Measurements from ENCODE around the gene IVNS1ABP. TPM values are rescaled to one million over a fixed set of nuclear protein-coding genes. Genes with fewer than 3 reads are reported as not detected.

The IVNS1ABP gene
- total and polyA plus RNA-seq, 4 donors = 39.3 to 218 (median 114) TPM

- no peak for DNase-seq
- Histone ChIP-seq H3K4me1 (ENCODE audit: control insufficient read depth in 5 of 5, insufficient read depth in 5 of 5, low read length in 5 of 5) (peaks cover 0 to 3% (median 0%) of the 10 kb centered on the region in 5 donors), H3K9me3 (ENCODE audit: control insufficient read depth in 4 of 4, insufficient read depth in 3 of 4, low read length in 3 of 4) (no peaks in the 10 kb centered on the region), H3K36me3 (ENCODE audit: control insufficient read depth in 4 of 4, insufficient read depth in 4 of 4, low read length in 4 of 4) (peaks cover 14 to 44% (median 24%) of the 10 kb centered on the region in 4 donors), H3K9ac (ENCODE audit: insufficient read depth in 1 of 2, low read length in 2 of 2) (no peak overlapping the region), H3K4me3 (no peak overlapping the region), H3K27me3 (ENCODE audit: control insufficient read depth in 3 of 3, insufficient read depth in 3 of 3, low read length in 2 of 3) (no peaks in the 10 kb centered on the region), H3K27ac (ENCODE audit: low read depth in 1 of 2, low read length in 1 of 2) (no peak overlapping the region)
- ATAC-seq (ENCODE audit: insufficient read depth, low FRiP score) = no peak
- TF ChIP-seq CTCF (IDR thresholded peaks at IDR 0.05; ENCODE audit: control extremely low read depth, extremely low read depth) = no peak
These were observed 22.0 kb downstream of the IVNS1ABP start for GRCh38 chr1:185295091-185295490.

DNA sequence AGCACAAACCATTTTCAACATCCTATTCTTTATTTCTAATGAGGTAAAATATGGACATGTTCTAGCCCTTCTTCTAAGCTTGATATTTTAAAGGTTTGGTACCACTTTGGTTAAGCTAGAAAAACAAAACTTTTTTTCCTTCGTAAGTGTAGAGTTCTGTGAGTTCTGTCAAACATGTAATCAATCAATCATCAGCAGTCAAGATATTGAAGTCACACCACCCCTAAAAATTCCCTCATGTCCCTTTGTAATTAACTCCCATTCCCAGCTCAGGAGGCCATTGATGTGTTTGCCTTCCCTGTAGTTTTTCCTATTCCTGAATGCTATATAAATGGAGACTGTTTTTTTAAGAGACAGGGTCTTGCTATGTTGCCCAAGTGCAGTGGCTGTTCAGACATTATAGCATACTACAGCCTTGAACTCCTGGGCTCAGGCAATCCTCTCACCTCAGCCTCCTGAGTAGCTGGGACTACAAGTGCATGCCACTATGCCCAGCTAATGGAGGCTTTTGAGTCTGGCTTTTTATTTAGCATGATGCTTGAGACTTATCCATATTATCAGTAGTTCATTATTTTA is 23.0 kb downstream of the IVNS1ABP start:
- Histone ChIP-seq H3K27me3 (ENCODE audit: control insufficient read depth in 3 of 3, insufficient read depth in 3 of 3, low read length in 2 of 3) (no peaks in the 10 kb centered on the region), H3K4me3 (no peak overlapping the region), H3K9me3 (ENCODE audit: control insufficient read depth in 4 of 4, insufficient read depth in 3 of 4, low read length in 3 of 4) (no peaks in the 10 kb centered on the region), H3K27ac (ENCODE audit: low read depth in 1 of 2, low read length in 1 of 2) (no peak overlapping the region), H3K4me1 (ENCODE audit: control insufficient read depth in 5 of 5, insufficient read depth in 5 of 5, low read length in 5 of 5) (peaks cover 0 to 3% (median 0%) of the 10 kb centered on the region in 5 donors), H3K36me3 (ENCODE audit: control insufficient read depth in 4 of 4, insufficient read depth in 4 of 4, low read length in 4 of 4) (peaks cover 12 to 37% (median 19%) of the 10 kb centered on the region in 4 donors), H3K9ac (ENCODE audit: insufficient read depth in 1 of 2, low read length in 2 of 2) (no peak overlapping the region)
- WGBS, 2 donors = 97 to 98% methylated on average over 1 of the region's 1 CpG
- ATAC-seq (ENCODE audit: insufficient read depth, low FRiP score) = no peak
- no peak for DNase-seq
- TF ChIP-seq CTCF (IDR thresholded peaks at IDR 0.05; ENCODE audit: control extremely low read depth, extremely low read depth) = no peak

DNA sequence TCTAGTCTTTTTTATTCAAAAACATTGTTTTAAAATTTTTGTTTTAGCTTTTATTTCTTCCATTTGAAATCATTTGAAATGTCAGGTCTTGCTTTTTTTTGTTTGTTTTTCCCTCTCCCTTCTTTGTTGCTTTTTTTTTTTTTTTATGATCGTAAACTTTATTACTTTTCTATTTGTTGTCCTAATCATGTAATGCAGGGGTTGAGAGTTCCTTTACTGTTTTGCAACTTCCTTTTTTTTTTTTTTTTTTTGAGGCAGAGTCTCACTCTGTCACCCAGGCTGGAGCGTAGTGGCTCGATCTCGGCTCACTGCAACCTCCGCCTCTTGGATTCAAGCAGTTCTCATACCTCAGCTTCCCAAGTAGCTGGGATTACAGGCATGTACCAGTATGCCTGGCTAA is 24.8 kb downstream of the IVNS1ABP start:
- Histone ChIP-seq H3K9me3 (ENCODE audit: control insufficient read depth in 4 of 4, insufficient read depth in 3 of 4, low read length in 3 of 4) (no peaks in the 10 kb centered on the region), H3K4me1 (ENCODE audit: control insufficient read depth in 5 of 5, insufficient read depth in 5 of 5, low read length in 5 of 5) (no peaks in the 10 kb centered on the region), H3K27me3 (ENCODE audit: control insufficient read depth in 3 of 3, insufficient read depth in 3 of 3, low read length in 2 of 3) (no peaks in the 10 kb centered on the region), H3K27ac (ENCODE audit: low read depth in 1 of 2, low read length in 1 of 2) (no peak overlapping the region), H3K9ac (ENCODE audit: insufficient read depth in 1 of 2, low read length in 2 of 2) (no peak overlapping the region), H3K36me3 (ENCODE audit: control insufficient read depth in 4 of 4, insufficient read depth in 4 of 4, low read length in 4 of 4) (peaks cover 6 to 23% (median 12%) of the 10 kb centered on the region in 4 donors), H3K4me3 (no peak overlapping the region)
- no peak for DNase-seq
- TF ChIP-seq CTCF (IDR thresholded peaks at IDR 0.05; ENCODE audit: control extremely low read depth, extremely low read depth) = no peak
- WGBS, 2 donors = 17 to 59% methylated on average over 5 of the region's 5 CpGs
- no peak for ATAC-seq (ENCODE audit: insufficient read depth, low FRiP score)

DNA sequence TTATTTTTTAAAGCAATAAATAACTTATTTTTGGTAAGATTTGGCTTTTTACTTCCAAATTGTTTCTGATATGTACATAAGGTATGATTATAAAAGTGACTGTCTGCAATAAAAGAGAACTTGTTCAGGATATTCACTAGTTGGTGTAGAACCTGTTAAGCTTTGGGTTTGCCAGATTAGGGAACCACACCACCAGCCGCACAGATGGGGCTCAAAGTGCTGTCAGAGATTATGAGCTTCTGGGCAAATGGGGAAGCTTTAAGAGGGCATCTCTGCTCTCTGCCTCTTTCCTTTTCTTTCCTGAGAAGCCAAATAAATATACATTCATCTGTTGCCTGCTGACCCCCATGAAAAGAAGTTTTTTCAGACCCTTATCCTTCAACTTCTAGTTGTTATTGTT is 25.4 kb downstream of the IVNS1ABP start:
- no peaks in the 10 kb centered on the region for H3K9me3 ChIP-seq (ENCODE audit: control insufficient read depth in 4 of 4, insufficient read depth in 3 of 4, low read length in 3 of 4)
- WGBS, 2 donors = 28 to 72% methylated on average over 1 of the region's 1 CpG
- DNase-seq (no peak), ATAC-seq (ENCODE audit: insufficient read depth, low FRiP score) (no peak)
- H3K9ac ChIP-seq (ENCODE audit: insufficient read depth in 1 of 2, low read length in 2 of 2) = no peak overlapping the region
- H3K36me3 ChIP-seq (ENCODE audit: control insufficient read depth in 4 of 4, insufficient read depth in 4 of 4, low read length in 4 of 4) = peaks cover 5 to 21% (median 12%) of the 10 kb centered on the region in 4 donors
- no peak for TF ChIP-seq CTCF (IDR thresholded peaks at IDR 0.05; ENCODE audit: control extremely low read depth, extremely low read depth)
- H3K4me3 ChIP-seq = no peak overlapping the region
- no peak overlapping the region for H3K27ac ChIP-seq (ENCODE audit: low read depth in 1 of 2, low read length in 1 of 2)
- H3K27me3 ChIP-seq (ENCODE audit: control insufficient read depth in 3 of 3, insufficient read depth in 3 of 3, low read length in 2 of 3) = no peaks in the 10 kb centered on the region
- no peaks in the 10 kb centered on the region for H3K4me1 ChIP-seq (ENCODE audit: control insufficient read depth in 5 of 5, insufficient read depth in 5 of 5, low read length in 5 of 5)

Data from lung (tissue), 12 donors.